GM12864 (cell line): Measurements from ENCODE around the gene PRKAR2B.

Experiments
- DNase-seq: peaks from one replicate; pipeline ENCODE4 v3.0.0-alpha.2; 2011; ENCODE audit warnings: low read depth
- H3K4me3 ChIP-seq: 2 replicates; pipeline ENCODE4 v1.5.1; 2011; ENCODE audit warnings: mild to moderate bottlenecking, low read depth, low read length, control low read depth
- CTCF ChIP-seq: IDR thresholded peaks from 2 replicates; pipeline ENCODE4 v1.5.1; 2011; ENCODE audit warnings: low read depth, mild to moderate bottlenecking, moderate library complexity, low read length, control low read depth, inconsistent platforms; ENCODE audit errors: missing control alignments

Gene PRKAR2B

GRCh38 chr7:107059468-107059867 is 15.0 kb downstream of the PRKAR2B start:
- no peak for TF ChIP-seq CTCF

GRCh38 chr7:107063245-107064120 is 19.0 kb downstream of the PRKAR2B start:
- no peak for TF ChIP-seq CTCF
- DNase-seq, result no peak

More at GRCh38 chr7:107059468-107059867, 15.0 kb downstream of the PRKAR2B start:
- no peak for DNase-seq
- no peak overlapping the region for H3K4me3 ChIP-seq

GRCh38 chr7:107064255-107064654 is 19.8 kb downstream of the PRKAR2B start:
- no peak for DNase-seq
- no peak for TF ChIP-seq CTCF
- H3K4me3 ChIP-seq, result no peak overlapping the region

More at GRCh38 chr7:107063245-107064120, 19.0 kb downstream of the PRKAR2B start:
- H3K4me3 ChIP-seq, result no peak overlapping the region

- no peak overlapping the region for H3K4me3 ChIP-seq
- no peak for TF ChIP-seq CTCF
- no peak for DNase-seq
Observed at GRCh38 chr7:107065929-107066247, 21.4 kb downstream of the PRKAR2B start.

GRCh38 chr7:107068156-107068555 is 23.7 kb downstream of the PRKAR2B start:
- H3K4me3 ChIP-seq, result no peak overlapping the region
- TF ChIP-seq CTCF, result no peak
- no peak for DNase-seq

GRCh38 chr7:107069457-107069856 is 25.0 kb downstream of the PRKAR2B start:
- H3K4me3 ChIP-seq, result no peak overlapping the region
- no peak for TF ChIP-seq CTCF
- no peak for DNase-seq

GRCh38 chr7:107070710-107071109 is 26.2 kb downstream of the PRKAR2B start:
- no peak overlapping the region for H3K4me3 ChIP-seq
- DNase-seq, result no peak
- TF ChIP-seq CTCF, result no peak
